IPS DF 4.7 (cell line): ENCODE results near the gene TFPT.
"Not testable (repeated sequence)": the region's sequence is repeated elsewhere in the genome, so short reads cannot be mapped to it uniquely, and the experiment has no call there.

Experiments used
- DNase-seq: peaks from one replicate; pipeline ENCODE4 v3.0.0-alpha.2; 2013; ENCODE audit warnings: low spot score; ENCODE audit errors: extremely low read depth

The TFPT gene

DNA sequence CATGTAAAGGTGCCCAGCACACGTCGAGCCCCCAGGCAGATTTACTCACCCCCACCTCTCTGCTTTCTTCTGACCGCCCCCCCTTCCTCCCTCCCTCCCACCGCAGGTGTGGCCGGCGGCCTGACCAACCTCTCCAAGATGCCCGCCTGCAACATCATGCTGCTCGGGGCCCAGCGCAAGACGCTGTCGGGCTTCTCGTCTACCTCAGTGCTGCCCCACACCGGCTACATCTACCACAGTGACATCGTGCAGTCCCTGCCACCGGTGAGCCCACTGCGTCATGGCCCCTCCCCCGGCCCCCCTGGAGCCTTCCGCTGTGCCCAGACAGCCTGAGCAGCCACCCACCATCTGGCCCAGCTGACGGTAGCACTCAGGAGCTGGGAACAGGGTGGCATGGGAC, 8.9 kb upstream of the TFPT start:
- DNase-seq = no peak

DNA sequence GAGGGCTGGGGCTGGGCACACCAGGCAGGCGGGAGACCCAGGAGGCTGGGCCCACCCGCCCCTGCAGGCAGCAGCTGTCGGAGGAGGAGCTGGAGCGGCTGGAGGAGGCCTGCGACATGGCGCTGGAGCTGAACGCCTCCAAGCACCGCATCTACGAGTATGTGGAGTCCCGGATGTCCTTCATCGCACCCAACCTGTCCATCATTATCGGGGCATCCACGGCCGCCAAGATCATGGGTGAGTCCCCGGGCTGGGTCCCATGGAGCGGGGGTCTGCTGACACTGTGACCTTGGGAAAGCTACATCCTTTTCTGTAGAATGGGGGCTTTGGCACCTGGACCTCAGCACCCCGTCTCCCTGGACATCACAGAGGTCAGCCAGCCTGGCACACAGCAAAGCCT, 8.2 kb upstream of the TFPT start:
- no peak for DNase-seq

DNA sequence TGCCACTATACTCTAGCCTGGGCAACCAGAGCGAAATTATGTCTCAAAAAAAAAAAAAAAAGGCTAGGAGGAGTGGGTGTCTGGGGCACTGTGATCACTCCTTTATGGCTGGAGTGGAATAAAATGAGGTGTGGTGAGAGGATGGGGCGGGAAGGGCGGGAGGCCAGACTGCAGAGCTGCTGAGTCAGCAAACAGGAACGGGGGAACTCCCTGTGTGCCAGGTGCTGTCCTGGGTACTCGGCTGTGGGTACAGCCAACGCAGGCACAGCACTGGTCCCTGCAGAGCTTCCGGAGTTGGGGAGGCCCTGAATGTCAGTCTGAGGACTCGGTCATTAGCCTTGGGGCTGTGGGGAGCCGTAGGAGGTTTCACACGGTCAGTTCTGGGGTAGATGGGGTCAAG, 5.8 kb upstream of the TFPT start:
- DNase-seq = no peak

DNA sequence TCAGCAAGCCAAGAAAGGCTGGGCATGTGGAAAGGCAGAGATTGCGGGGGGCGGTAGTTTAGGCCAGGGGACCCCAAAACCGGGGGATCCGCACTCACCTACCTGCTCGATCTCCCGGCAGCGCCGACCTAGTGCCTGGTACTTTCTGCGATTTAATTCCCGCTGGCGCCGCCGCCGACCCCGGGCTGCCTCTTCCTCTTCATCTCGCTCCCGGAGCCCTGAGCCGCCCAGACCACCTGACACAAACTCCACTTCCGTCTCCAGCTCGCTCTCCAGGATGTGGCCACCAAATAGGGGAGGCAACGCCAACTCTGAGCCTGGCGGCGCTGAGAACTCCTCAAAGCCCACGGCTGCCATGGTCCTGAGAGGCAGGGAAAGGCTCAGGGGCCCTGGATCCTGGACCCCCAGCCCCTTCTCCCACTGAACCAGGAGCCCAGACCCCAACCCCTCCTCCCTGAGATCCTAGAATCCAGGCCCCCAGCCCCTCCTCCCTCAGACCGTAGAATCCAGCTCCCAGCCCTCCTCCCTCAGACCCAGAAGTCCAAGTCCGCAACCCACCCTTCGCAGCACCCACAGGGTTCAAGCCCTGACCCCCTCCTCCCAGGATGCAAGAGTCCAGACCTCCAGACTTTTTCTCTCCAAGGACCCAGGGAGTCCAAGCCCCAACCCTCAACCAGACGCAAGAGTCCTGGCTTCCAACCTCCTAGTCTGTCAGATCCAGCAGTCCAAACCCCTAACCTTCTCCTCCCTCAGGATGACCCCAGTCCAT, 933 bp downstream of the TFPT start:
- no peak for DNase-seq

DNA sequence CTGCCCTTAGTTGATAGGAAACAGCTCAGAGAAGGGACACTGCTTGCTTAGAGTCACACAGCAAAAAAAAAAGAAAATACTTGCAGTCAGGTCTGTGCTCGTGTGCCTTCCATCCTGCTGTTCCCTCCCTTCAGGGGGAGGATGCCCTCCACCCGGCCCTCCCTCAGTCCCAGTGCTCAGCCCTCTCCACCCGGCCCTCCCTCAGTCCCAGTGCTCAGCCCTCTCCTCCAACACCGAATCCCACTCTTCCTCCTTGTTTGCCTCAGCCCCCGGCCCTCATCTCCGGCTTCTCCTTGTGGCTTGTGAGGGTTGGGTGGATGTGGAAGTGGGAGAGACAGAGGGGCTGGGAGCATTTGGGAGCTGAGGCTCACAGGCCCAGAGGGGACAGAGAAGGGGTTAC, 5.8 kb downstream of the TFPT start:
- DNase-seq = no peak

DNA sequence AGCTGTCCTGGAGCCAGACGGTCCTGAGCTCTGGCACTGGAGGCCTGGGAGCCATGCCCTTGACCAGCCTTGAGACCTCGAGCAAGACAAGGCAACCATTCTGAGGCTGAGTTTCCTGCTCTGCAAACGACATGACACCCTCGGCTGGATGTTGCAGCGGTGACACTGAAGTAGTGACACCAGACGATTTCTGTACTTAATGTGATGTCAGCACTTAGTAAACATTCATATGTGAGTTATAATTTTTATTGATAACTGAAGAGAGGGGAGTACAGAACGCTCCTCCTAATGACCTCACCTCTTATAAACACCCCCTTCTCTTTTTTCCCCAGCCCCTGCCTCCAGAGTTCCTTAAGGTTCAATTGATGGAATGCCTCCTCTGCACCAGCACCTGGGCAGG, 7.0 kb downstream of the TFPT start:
- DNase-seq = no peak

DNA sequence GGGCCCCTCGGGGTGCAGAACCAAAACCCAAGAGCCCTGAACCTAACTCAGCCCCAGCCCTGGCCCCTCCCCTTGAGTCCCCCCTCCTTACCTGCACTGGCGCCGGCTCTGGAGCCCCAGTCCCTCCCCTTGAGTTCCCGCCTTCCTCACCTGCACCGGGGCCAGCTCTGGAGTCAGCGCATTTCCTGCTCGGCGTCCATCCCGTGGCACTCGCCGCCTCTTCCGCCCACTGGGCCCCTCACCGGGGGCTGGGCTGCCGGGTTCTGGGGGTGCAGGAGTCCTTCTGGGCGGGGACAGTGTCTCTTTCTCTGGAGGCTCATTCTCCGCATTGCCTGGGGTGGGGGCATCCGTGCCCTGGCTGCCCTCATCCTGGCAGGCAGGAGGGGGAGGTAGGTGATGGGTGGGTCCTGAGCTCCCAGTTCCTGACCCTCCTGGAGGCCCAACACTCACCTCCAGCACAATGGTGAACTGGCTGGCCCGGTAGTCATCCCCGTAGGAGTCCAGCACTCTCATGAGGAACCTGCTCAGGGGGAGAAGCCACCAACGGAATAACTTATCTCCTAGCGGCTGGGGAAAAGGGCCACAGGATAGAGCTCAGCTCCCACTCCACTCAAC, 7.5 kb downstream of the TFPT start:
- no peak for DNase-seq

DNA sequence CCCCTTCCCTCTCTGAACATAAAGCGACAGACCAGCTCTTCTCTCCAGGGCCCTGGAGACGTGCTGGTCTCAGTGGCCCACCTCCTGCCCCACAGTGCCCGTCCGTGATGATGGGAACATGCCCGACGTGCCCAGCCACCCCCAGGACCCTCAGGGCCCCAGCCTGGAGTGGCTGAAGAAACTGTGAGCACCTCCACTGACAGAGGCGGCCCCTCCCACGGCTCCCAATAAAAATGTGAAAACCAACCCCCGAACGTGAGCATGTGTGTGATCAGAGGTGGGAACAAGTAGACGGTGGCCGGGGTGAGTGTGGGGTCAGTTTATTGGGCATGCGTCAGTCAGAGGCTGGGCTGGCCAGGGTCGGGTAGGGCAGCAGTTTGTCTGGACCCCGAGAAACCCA, 8.7 kb downstream of the TFPT start:
- DNase-seq = no peak

DNA sequence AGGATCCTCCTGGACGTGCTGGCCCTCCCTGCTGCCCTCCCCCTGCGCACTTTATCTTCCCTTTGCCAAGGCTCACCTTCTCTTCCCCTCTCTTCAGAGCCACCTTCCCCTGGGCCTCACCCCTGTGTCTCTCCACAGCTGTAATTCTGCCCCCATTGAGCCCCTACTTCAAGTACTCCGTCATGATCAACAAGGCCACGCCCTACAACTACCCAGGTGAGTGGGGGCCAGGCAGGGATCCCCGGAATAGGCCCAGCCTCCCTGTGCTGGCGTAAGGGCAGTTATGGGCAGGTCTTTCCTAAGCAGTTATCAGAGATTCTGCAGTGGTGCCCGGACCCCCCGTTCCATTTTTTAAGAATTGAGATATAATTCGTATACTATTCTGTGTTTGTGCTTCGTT, 9.7 kb downstream of the TFPT start:
- DNase-seq = no peak

DNA sequence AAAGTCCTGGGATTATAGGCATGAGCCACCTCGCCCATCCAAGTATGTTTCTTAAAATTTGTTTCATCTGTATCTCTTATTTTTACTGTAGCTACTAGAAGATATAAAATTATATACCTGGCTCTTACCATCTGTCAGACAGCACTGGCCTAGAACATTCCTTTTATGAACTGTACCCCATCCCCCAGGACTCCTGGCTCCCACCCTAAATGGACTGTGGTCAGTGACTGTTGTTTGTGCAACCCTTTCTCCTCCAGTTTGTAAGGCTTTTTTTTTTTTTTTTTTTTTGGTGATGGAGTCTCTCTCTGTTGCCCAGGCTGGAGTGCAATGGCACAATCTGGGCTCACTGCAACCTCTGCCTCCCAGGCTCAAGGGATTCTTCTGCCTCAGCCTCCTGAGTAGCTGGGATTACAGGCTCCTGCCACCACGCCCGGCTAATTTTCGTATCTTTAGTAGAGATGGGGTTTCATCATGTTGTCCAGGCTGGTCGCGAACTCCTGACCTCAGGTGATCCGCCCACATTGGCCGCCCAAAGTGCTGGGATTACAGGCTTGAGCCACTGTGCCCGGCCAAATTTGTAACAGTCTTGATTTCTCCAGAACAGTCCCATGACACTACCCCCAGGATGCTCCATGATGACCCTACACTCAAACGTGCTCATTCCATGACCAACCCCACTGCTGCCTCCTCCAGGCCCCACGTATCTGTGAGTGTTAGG, 10.3 kb downstream of the TFPT start:
- DNase-seq = no peak

DNA sequence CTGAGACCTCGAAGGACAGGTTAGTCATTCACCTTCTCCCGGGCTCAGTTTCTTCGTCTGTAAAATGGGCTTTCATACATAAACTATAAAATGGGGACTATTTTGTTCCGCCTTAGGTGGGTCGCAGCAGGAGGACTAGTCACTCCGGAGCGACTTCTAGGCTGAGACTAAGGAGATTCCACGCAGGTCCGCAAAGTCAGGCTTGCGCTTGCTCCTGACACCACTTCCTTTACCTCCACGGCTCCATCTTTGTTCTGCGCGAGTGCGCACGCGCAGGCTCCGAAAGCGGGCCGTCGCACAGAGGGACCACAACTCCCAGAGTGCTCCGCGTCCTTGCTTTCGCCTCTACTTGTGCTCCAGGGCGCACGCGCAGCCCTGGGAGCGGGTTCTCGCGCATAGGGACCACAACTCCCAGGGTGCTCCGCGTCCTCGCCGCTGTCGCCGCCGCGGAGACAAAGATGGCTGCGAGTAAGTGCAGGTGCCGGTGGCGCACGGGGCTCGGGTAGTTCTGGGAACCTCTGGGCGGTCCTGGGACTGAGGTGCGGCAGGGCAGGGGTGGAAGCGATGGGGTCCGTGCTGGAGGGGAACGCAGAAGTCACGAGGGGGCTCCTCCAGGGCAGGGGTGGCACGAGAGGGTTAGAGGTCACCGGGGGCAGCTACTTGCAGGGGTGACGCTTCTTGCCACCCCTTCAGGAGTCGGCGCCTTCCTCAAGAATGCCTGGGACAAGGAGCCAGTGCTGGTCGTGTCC, 12.9 kb downstream of the TFPT start, which contains the start of gene NDUFA3:
Gene NDUFA3, plus strand, starts transcription at position 435 of the 749 bp plus-strand sequence. Its CDS starts 24 bp downstream, at position 459.
- peak; percentile 92 for DNase-seq

DNA sequence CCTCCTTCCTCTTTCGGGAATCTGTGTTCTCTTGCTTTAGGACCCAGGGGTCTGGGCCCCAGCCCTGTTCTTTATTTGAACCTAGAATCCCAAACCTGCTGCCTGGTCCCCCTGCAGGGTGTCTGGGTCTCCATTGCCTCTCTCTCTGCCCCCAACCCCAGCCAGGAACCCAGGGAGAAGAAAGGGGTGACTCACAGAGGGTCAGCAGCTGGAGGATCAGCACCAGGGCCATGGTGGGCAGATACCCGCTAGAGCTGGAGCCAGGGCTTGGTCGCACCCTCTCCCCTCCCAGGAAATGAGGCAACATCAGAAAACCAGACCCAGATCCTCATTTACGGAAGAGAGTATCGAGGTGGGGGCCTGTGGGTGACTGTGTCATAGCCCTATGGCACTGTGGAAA, 14.9 kb downstream of the TFPT start, which contains the start of gene OSCAR:
Gene OSCAR, minus strand, starts transcription at position 243 of the 400 bp plus-strand sequence. Its CDS starts 11 bp downstream, at position 232.
- DNase-seq = no peak

DNA sequence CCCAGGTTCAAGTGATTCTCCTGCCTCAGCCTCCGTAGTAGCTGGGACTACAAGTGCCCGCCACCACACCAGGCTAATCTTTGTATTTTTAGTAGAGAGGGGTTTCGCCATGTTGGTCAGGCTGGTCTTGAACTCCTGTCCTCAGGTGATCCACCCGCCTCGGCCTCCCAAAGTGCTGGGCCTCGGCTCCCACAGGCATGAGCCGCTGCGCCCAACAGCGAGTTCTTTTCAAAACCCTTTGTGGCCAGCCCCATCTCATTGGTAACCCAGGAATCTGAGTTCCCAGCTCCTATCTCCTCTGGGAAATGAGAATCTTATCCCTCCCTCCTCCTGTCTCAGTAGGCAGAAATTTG, 15.6 kb downstream of the TFPT start:
- not testable (repeated sequence) for DNase-seq

DNA sequence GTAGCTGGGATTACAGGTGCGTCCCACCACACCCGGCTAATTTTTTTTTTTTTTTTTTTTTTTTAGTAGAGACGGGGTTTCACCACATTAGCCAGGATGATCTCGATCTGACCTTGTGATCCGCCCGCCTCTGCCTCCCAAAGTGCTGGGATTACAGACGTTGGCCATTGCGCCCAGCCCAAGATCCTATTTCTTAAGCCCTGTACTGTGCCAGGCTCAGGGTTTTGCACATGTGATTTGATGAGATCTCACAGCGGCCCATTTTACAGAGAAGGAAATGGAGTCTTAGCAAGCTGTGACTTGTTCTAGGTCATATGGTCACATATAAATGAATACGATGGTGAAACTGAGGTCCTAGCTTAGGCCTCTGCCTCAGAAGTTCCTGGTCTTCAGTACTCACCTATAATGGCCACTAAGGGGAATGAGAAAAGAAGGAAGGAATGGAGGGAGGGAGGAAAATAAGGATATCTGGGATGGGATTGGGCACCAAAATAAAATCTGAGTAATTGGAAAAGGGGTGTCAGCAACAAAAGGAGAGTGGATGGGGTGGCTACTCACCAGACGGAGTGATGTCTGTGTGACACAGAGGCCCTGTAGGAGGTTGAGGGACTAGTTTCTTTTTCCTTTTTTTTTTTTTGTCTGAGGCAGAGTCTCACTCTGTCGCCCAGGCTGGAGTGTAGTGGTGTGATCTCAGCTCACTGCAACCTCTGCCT, 16.1 kb downstream of the TFPT start:
- no peak for DNase-seq

DNA sequence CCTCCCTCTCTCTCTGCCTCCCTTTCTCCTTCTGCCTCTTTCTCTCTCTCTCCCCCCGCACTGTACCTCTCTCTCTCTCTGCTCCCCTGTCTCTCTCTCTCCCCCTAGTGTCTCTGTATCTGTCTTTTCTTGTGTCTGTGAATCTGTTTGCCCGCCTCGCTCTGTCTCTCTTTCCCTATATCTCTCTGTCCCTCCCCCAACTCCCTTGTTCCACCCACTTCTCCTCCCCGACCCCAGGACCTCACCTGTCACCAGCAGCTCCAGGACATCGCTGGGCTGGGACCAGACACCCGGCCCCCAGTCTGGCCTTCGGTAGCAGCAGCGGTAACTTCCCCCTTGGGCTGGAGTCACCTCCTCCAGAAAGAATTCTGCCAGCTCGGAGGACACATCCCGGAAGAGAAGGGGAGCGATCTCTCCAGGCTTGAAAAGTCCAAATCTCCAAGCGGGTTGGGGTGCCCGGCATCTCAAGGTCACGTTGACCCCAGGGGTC, 18.8 kb downstream of the TFPT start:
- no peak for DNase-seq

DNA sequence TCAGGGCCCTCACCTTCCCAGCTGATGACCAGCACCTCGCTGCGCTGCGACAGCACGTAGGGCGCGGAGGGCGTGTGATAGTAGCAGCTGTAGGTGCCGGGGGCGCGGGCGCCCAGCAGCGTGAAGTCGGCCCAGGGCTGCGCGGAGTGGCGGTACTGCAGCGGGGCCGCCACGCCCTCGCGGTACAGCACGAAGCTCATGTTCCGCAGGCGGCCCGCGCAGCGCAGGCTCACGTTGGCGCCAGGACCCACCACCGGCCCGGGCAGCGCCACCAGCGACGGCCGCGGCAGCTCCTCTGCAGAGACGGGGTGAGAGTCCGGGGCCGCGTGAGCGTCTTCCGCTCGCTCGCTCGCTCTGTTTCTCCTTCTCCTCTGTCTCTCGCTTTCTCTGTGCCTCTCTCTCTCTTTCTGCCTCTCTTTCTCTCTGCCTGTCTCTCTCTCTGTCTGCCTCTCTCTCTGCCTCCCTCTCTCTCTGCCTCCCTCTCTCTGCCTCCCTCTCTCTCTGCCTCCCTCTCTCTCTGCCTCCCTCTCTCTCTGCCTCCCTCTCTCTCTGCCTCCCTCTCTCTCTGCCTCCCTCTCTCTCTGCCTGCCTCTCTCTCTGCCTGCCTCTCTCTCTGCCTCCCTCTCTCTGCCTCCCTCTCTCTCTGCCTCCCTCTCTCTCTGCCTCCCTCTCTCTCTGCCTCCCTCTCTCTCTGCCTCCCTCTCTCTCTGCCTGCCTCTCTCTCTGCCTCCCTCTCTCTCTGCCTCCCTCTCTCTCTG, 19.4 kb downstream of the TFPT start:
- DNase-seq = not testable (repeated sequence)

DNA sequence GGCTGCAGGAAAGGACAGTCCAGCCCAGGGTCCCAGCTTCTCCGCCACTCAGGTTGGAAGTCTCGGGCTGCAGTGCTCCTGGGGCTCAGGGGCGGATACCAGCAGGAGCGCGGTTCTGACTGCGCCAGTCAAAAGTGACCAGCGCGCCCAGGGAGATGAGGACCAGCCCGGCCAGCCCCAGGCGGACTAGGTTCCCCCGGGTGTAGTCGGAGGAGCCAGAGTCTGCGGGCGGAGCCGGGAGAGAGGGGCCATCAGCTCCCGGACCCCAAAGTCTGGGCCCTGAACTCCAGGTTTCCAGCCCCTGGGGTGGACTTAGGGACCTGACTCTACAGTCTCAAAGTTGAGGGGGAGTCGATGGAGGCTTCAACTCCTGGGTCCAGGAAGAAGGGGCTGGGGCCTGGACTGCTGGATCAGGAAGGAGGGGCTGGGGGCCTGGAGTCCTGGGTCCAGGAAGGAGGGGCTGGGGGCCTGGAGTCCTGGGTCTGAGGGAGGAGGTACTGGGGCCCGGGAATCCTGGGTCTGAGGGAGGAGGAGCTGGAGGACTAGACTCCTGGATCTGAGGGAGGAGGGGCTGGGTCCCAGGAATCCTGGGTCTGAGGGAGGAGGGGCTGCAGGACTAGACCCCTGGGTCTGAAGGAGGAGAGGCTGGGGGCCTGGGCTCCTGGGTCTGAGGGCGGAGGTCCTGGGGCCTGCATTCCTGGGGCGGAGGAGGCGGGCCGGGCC, 20.2 kb downstream of the TFPT start:
- no peak for DNase-seq

DNA sequence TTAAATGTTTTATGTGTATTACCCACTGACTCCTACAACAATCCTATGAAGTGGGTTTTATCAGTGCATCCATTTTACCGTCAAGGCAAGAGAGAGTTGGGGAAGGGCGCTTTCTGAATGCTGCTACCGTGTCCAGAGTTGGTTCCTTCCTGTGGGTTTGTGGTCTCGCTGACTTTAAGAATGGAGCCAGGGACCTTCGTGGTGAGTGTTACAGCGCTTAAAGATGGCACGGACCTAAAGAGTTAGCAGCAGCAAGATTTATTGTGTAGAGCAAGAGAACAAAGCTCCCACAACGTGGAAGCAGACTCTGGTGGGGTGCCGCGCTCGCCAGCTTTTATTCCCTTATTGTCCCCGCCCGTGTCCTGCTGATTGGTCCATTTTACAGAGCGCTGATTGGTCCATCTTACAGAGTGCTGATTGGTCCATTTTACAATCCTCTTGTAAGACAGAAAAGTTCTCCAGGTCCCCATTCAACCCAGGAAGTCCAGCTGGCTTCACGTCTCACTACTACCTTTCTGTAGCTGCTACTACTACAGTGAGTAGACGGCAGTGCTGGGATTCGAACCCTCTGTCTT, 20.9 kb downstream of the TFPT start:
- no peak for DNase-seq

DNA sequence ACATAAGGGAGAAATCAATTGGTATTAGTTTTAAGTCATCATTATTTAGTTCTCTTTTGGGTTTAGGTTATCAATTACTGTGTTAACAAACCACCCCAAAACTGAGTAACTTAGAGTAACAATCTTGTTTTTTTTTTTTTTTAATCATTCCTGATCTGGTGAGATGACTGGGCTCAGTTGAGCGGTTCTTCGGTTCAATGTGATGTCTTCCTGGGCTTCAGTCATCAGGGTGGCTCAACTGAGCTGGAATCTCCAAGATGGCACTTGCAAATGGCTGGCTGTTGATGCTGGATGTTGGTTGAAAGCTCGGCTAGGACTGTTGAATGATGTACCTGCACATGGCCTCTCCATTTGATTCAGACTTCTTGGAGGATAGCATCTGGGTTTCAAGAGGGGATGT, 31.0 kb downstream of the TFPT start:
- no peak for DNase-seq
